ENCODE results near the gene TNFRSF6B. TPM values are rescaled to one million over a fixed set of nuclear protein-coding genes. Genes with fewer than 3 reads are reported as not detected.

TNFRSF6B gene
- total RNA-seq, 1 donor: 2.9 TPM

- no peaks in the 10 kb centered on the region for H3K9me3 ChIP-seq (ENCODE audit: low read depth, low read length)
- H2AFZ ChIP-seq (ENCODE audit: low read length): no peak overlapping the region
- H3K79me2 ChIP-seq (ENCODE audit: insufficient read depth, low read length): no peaks in the 10 kb centered on the region
- H3K4me3 ChIP-seq (ENCODE audit: insufficient read depth, low read length): no peak overlapping the region
- no peaks in the 10 kb centered on the region for H3K36me3 ChIP-seq (ENCODE audit: insufficient read depth, low read length)
- peak overlapping the region; percentile 53 for H3K4me2 ChIP-seq (ENCODE audit: insufficient read depth, low read length)
- DNase-seq (ENCODE audit: insufficient read length, low spot score, missing footprints): peak; percentile 64
- no peak overlapping the region for H3K27ac ChIP-seq (ENCODE audit: low read depth, low read length)
- peaks cover 9% of the 10 kb centered on the region for H3K27me3 ChIP-seq (ENCODE audit: insufficient read depth, low read length)
- H3K4me1 ChIP-seq (ENCODE audit: insufficient read depth, low read length): no peaks in the 10 kb centered on the region
- H4K20me1 ChIP-seq (ENCODE audit: insufficient read depth, low read length): no peaks in the 10 kb centered on the region
- no peak for TF ChIP-seq CTCF (IDR thresholded peaks at IDR 0.05; ENCODE audit: extremely low read depth, low read depth, low read length)
Observed at GRCh38 chr20:63651942-63652191, 44.6 kb upstream of the TNFRSF6B start.

GRCh38 chr20:63652192-63652980, 44.1 kb upstream of the TNFRSF6B start:
- Histone ChIP-seq H3K27me3 (ENCODE audit: insufficient read depth, low read length) (peaks cover 9% of the 10 kb centered on the region), H3K4me1 (ENCODE audit: insufficient read depth, low read length) (peaks cover 3% of the 10 kb centered on the region), H3K9me3 (ENCODE audit: low read depth, low read length) (no peaks in the 10 kb centered on the region), H3K4me2 (ENCODE audit: insufficient read depth, low read length) (peak overlapping the region; percentile 53), H2AFZ (ENCODE audit: low read length) (no peak overlapping the region), H3K27ac (ENCODE audit: low read depth, low read length) (no peak overlapping the region), H3K79me2 (ENCODE audit: insufficient read depth, low read length) (no peaks in the 10 kb centered on the region), H3K4me3 (ENCODE audit: insufficient read depth, low read length) (peak overlapping the region; percentile 60), H4K20me1 (ENCODE audit: insufficient read depth, low read length) (no peaks in the 10 kb centered on the region), H3K36me3 (ENCODE audit: insufficient read depth, low read length) (no peaks in the 10 kb centered on the region)
- no peak for TF ChIP-seq CTCF (IDR thresholded peaks at IDR 0.05; ENCODE audit: extremely low read depth, low read depth, low read length)
- DNase-seq (ENCODE audit: insufficient read length, low spot score, missing footprints): peak; percentile 63

- H3K27ac ChIP-seq (ENCODE audit: low read depth, low read length): no peak within 1 kb of the TSS
- peak within 1 kb of the TSS; percentile 53 for H3K4me2 ChIP-seq (ENCODE audit: insufficient read depth, low read length)
- peaks cover 9% of the 10 kb centered on the region for H3K27me3 ChIP-seq (ENCODE audit: insufficient read depth, low read length)
- H4K20me1 ChIP-seq (ENCODE audit: insufficient read depth, low read length): no peaks in the 10 kb centered on the region
- H3K79me2 ChIP-seq (ENCODE audit: insufficient read depth, low read length): no peaks in the 10 kb centered on the region
- H3K4me3 ChIP-seq (ENCODE audit: insufficient read depth, low read length): peak within 1 kb of the TSS; percentile 60
- no peaks in the 10 kb centered on the region for H3K9me3 ChIP-seq (ENCODE audit: low read depth, low read length)
- no peaks in the 10 kb centered on the region for H3K36me3 ChIP-seq (ENCODE audit: insufficient read depth, low read length)
- TF ChIP-seq CTCF (IDR thresholded peaks at IDR 0.05; ENCODE audit: extremely low read depth, low read depth, low read length): no peak
- DNase-seq (ENCODE audit: insufficient read length, low spot score, missing footprints): peak; percentile 99
- H3K4me1 ChIP-seq (ENCODE audit: insufficient read depth, low read length): peaks cover 7% of the 10 kb centered on the region
- no peak within 1 kb of the TSS for H2AFZ ChIP-seq (ENCODE audit: low read length)
Observed at GRCh38 chr20:63653041-63653973, 43.1 kb upstream of the TNFRSF6B start, which contains the start of gene STMN3. Gene STMN3, minus strand, starts transcription at chr20:63653424. Its CDS starts 79 bp downstream, at chr20:63653345.
